Ovary (tissue), 3 donors: ENCODE measurements around the gene LDHAL6A.

Source experiments
- EP300 ChIP-seq: sonication (generic); formaldehyde crosslinking; IDR thresholded peaks from one replicate; pipeline ENCODE4 v1.6.1; 2017; ENCODE audit warnings: antibody characterized with exemption
- POLR2A ChIP-seq: fragments of 450-650 bp; IDR thresholded peaks from one replicate; pipeline ENCODE4 v1.6.1; 2017; ENCODE audit warnings: antibody characterized with exemption, mild to moderate bottlenecking, moderate library complexity
- TF ChIP-seq, protein P1 (sequence below), 3 donors: fragments of 450-650 bp in 2 of 3; fragments of 200-600 bp in 1 of 3; IDR thresholded peaks; one replicate each; pipeline versions ENCODE4 v1.5.1 to v1.8.0; 2016 to 2022; ENCODE audit warnings: antibody characterized with exemption in 3 of 3, mild to moderate bottlenecking in 1 of 3
- donor health status: DM: no; HTN: no; CAD: no.

- TF ChIP-seq EP300 (no peak), POLR2A (no peak)
- TF ChIP-seq, protein P1, sequence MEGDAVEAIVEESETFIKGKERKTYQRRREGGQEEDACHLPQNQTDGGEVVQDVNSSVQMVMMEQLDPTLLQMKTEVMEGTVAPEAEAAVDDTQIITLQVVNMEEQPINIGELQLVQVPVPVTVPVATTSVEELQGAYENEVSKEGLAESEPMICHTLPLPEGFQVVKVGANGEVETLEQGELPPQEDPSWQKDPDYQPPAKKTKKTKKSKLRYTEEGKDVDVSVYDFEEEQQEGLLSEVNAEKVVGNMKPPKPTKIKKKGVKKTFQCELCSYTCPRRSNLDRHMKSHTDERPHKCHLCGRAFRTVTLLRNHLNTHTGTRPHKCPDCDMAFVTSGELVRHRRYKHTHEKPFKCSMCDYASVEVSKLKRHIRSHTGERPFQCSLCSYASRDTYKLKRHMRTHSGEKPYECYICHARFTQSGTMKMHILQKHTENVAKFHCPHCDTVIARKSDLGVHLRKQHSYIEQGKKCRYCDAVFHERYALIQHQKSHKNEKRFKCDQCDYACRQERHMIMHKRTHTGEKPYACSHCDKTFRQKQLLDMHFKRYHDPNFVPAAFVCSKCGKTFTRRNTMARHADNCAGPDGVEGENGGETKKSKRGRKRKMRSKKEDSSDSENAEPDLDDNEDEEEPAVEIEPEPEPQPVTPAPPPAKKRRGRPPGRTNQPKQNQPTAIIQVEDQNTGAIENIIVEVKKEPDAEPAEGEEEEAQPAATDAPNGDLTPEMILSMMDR (IDR thresholded peaks at IDR 0.05) = no peak
Observed at GRCh38 chr11:18420067-18420466, 35.6 kb upstream of the LDHAL6A start.
